K562 (cell line): ENCODE results near the gene SLC25A10. TPM values are rescaled to one million over a fixed set of nuclear protein-coding genes. Genes with fewer than 3 reads are reported as not detected.

ENCODE experiments used
- CBX1 ChIP-seq: sonication (generic); IDR thresholded peaks from 2 replicates; pipeline ENCODE4 v1.6.1; 2016; ENCODE audit warnings: antibody characterized with exemption, low read depth, mild to moderate bottlenecking
- CHD2 ChIP-seq: IDR thresholded peaks from 2 replicates; pipeline ENCODE4 v1.6.1; 2011; ENCODE audit warnings: low read depth, low read length
- CREB1 ChIP-seq, 2 experiments: sonication (generic) in 1 of 2; formaldehyde crosslinking in 1 of 2; IDR thresholded peaks; 2 replicates each; pipeline versions ENCODE4 v1.6.1 to v1.8.0; 2012 to 2022; ENCODE audit warnings: inconsistent platforms in 1 of 2, mild to moderate bottlenecking in 1 of 2, missing genetic modification reagents in 1 of 2, moderate library complexity in 1 of 2
- DNMT1 ChIP-seq: fragments of 450-650 bp; IDR thresholded peaks from 2 replicates; pipeline ENCODE4 v1.6.1; 2016; ENCODE audit warnings: antibody characterized with exemption, mild to moderate bottlenecking
- ETV1 ChIP-seq: fragments of 450-650 bp; conservative IDR thresholded peaks from 2 replicates; pipeline ENCODE4 v1.6.1; 2016; ENCODE audit warnings: missing genetic modification characterization, control low read depth, low read depth, missing compliant biosample characterization
- MIER1 ChIP-seq: fragments of 450-650 bp; IDR thresholded peaks from 2 replicates; pipeline ENCODE4 v1.6.1; 2016; ENCODE audit warnings: antibody characterized with exemption, mild to moderate bottlenecking, low read depth
- MNT ChIP-seq, 2 experiments: fragments of 450-650 bp; conservative IDR thresholded peaks; 2 replicates each; pipeline ENCODE4 v1.6.1; 2017; ENCODE audit warnings: mild to moderate bottlenecking in 2 of 2, moderate library complexity in 2 of 2
- MYC ChIP-seq, 2 experiments: fragments of 250-450 bp in 1 of 2; sonication (Bioruptor Pico) in 1 of 2; IDR thresholded peaks; 2 replicates each; pipeline versions ENCODE4 v1.5.1 to v1.6.1; 2012 to 2021; ENCODE audit warnings: low read depth in 2 of 2, borderline replicate concordance in 1 of 2, improper control_type of control experiment in 1 of 2, low read length in 1 of 2, mild to moderate bottlenecking in 1 of 2, moderate library complexity in 1 of 2
- SNIP1 ChIP-seq: fragments of 450-650 bp; IDR thresholded peaks from 2 replicates; pipeline ENCODE4 v1.7.1; 2017; ENCODE audit warnings: low read depth, mild to moderate bottlenecking
- TEAD4 ChIP-seq, 2 experiments: sonication (generic) in 1 of 2; formaldehyde crosslinking in 1 of 2; IDR thresholded peaks; 2 replicates each; pipeline versions ENCODE4 v1.6.1 to v1.8.0; 2012 to 2022; ENCODE audit warnings: borderline replicate concordance in 1 of 2, inconsistent platforms in 1 of 2, low read length in 1 of 2, mild to moderate bottlenecking in 1 of 2, missing genetic modification reagents in 1 of 2
- ZKSCAN8 ChIP-seq: fragments of 200-800 bp; sonication (Bioruptor generic); IDR thresholded peaks from 2 replicates; pipeline ENCODE4 v1.6.1; 2016; ENCODE audit warnings: missing genetic modification characterization, missing compliant biosample characterization
- ZMIZ1 ChIP-seq, 2 experiments: fragments of 150-350 bp in 1 of 2; IDR thresholded peaks; 2 replicates each; pipeline ENCODE4 v1.6.1; 2012 to 2016; ENCODE audit warnings: low read depth in 2 of 2, low read length in 2 of 2, mild to moderate bottlenecking in 1 of 2, moderate library complexity in 1 of 2
- ZNF263 ChIP-seq: sonication (generic); formaldehyde crosslinking; IDR thresholded peaks from 2 replicates; pipeline ENCODE4 v1.8.0; 2022; ENCODE audit warnings: mild to moderate bottlenecking, missing genetic modification reagents, borderline replicate concordance
- ZNF280B ChIP-seq: fragments of 250-450 bp; sonication (Bioruptor Pico); IDR thresholded peaks from 2 replicates; pipeline ENCODE4 v1.5.1; 2021; ENCODE audit warnings: mild to moderate bottlenecking
- ZNF311 ChIP-seq: fragments of 250-450 bp; sonication (Bioruptor Pico); IDR thresholded peaks from 2 replicates; pipeline ENCODE4 v1.4.0; 2020; ENCODE audit warnings: mild to moderate bottlenecking, moderate library complexity
- ZNF583 ChIP-seq: fragments of 250-450 bp; sonication (Bioruptor Pico); IDR thresholded peaks from 2 replicates; pipeline ENCODE4 v1.4.0; 2020
- polyA plus RNA-seq, 8 experiments: library from polyadenylated mRNA; depleted of rRNA in 4 of 8; stranded (reverse) in 5 of 8; unstranded in 3 of 8; fragments of >200 nt; fragmentation: Nextera tagmentation in 2 of 8; fragmentation: Illumina TruSeq in 1 of 8; extraction: Ambion mirVana in 2 of 8; extraction: Trizol in 1 of 8; gene quantifications; 2 replicates each; pipeline versions ENCODE4 v1.2.1 to v1.2.3, GENCODE V29; 2011 to 2014; ENCODE audit warnings: inconsistent platforms in 1 of 8, missing spikeins in 1 of 8
- total RNA-seq, 7 experiments: library from RNA; depleted of rRNA in 6 of 7; stranded (reverse); fragments of >200 nt in 6 of 7; fragmentation: Illumina TruSeq in 2 of 7; extraction: Trizol in 2 of 7; gene quantifications; 2 replicates each; pipeline versions ENCODE4 v1.2.1 to v1.2.3, GENCODE V29; 2011 to 2021; ENCODE audit warnings: low replicate concordance in 1 of 7
- TF ChIP-seq, protein P1 (sequence below): fragments of 450-650 bp; IDR thresholded peaks from 2 replicates; pipeline ENCODE4 v1.6.1; 2016; ENCODE audit warnings: borderline replicate concordance

Gene SLC25A10
- total and polyA plus RNA-seq, 9 of the 15 experiments (the other 6 are each of a cell fraction or from before 2014, with no cell fraction given) = 0.10 to 85.6 (median 34.3) TPM

GRCh38 chr17:81665205-81666091 is 46.6 kb upstream of the SLC25A10 start (continued):
- TF ChIP-seq ZMIZ1 (IDR thresholded peaks at IDR 0.05; ENCODE audit: low read depth in 2 of 2, low read length in 2 of 2) (no peak), MYC (IDR thresholded peaks at IDR 0.05; ENCODE audit: low read depth, low read length) (peak; percentile 87), MYC (CRISPR knock-in tag; IDR thresholded peaks at IDR 0.05; ENCODE audit: borderline replicate concordance, low read depth) (peak; percentile 85), CHD2 (no peak), DNMT1 (0 out of 2 replicates have a peak, but pooled peaks have one; percentile 52), ZNF263 (CRISPR knock-in tag) (no peak), ZNF311 (CRISPR knock-in tag) (peak; percentile 92), CBX1 (no peak), TEAD4 (IDR thresholded peaks at IDR 0.05; ENCODE audit: low read length) (peak; percentile 40; the same call in 1 of the 2 replicates), TEAD4 (CRISPR knock-in tag; IDR thresholded peaks at IDR 0.05; ENCODE audit: borderline replicate concordance) (no peak), ZNF280B (CRISPR knock-in tag) (no peak), ZNF583 (peak; percentile 95), SNIP1 (no peak), ZKSCAN8 (CRISPR knock-in tag) (peak; percentile 75; the same call in 1 of the 2 replicates), MIER1 (no peak), MNT (conservative IDR thresholded peaks at IDR 0.05) (peak; percentile 45 to 62), ETV1 (tag) (0 out of 2 replicates have a peak, but pooled peaks have one; percentile 40), CREB1 (IDR thresholded peaks at IDR 0.05) (no peak), CREB1 (CRISPR knock-in tag; IDR thresholded peaks at IDR 0.05) (no peak)
- TF ChIP-seq, protein P1, sequence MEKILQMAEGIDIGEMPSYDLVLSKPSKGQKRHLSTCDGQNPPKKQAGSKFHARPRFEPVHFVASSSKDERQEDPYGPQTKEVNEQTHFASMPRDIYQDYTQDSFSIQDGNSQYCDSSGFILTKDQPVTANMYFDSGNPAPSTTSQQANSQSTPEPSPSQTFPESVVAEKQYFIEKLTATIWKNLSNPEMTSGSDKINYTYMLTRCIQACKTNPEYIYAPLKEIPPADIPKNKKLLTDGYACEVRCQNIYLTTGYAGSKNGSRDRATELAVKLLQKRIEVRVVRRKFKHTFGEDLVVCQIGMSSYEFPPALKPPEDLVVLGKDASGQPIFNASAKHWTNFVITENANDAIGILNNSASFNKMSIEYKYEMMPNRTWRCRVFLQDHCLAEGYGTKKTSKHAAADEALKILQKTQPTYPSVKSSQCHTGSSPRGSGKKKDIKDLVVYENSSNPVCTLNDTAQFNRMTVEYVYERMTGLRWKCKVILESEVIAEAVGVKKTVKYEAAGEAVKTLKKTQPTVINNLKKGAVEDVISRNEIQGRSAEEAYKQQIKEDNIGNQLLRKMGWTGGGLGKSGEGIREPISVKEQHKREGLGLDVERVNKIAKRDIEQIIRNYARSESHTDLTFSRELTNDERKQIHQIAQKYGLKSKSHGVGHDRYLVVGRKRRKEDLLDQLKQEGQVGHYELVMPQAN = no peak
